Endometrial microvascular endothelial cells (primary cell): ENCODE data around the gene NCAPG2. TPM values are rescaled to one million over a fixed set of nuclear protein-coding genes. Genes with fewer than 3 reads are reported as not detected.
"Not testable (repeated sequence)": the region's sequence is repeated elsewhere in the genome, so short reads cannot be mapped to it uniquely, and the experiment has no call there.

Experiments
- in situ Hi-C: cut with HindIII; loops from 2 replicates; pipeline ENCODE4 v1.10.0; 2017; ENCODE audit warnings: low sequenced_read_pairs, low pct_unique_long_range_greater_than_20kb; ENCODE audit errors: inconsistent ontology term
- total RNA-seq: library from RNA; depleted of rRNA; stranded (reverse); fragments of >200 nt; gene quantifications from one replicate; pipeline ENCODE4 v1.2.3, GENCODE V29; 2015; ENCODE audit errors: inconsistent ontology term

Gene NCAPG2
- total RNA-seq, 1 donor from 2014 or later = 42.8 TPM

GRCh38 chr7:158650821-158651225 lies 53.8 kb downstream of the NCAPG2 start:
- in situ Hi-C loops = no loop called here

- in situ Hi-C loops = no loop called here
These were observed 55.3 kb downstream of the NCAPG2 start for GRCh38 chr7:158649279-158649678.

GRCh38 chr7:158648787-158649186 lies 55.8 kb downstream of the NCAPG2 start:
- in situ Hi-C loops = no loop called here

- in situ Hi-C loops = no loop called here
These were observed 56.4 kb downstream of the NCAPG2 start for GRCh38 chr7:158648168-158648567.

- in situ Hi-C loops = no loop called here
These were observed 57.2 kb downstream of the NCAPG2 start for GRCh38 chr7:158647475-158647792.

GRCh38 chr7:158646766-158647474 lies 57.7 kb downstream of the NCAPG2 start:
- in situ Hi-C loops = no loop called here

- in situ Hi-C loops = no loop called here
These were observed 58.8 kb downstream of the NCAPG2 start for GRCh38 chr7:158645842-158646241.

- in situ Hi-C loops = no loop called here
These were observed 62.5 kb downstream of the NCAPG2 start for GRCh38 chr7:158642149-158642548.

- in situ Hi-C loops = no loop called here
These were observed 66.6 kb downstream of the NCAPG2 start for GRCh38 chr7:158638001-158638400.

- in situ Hi-C loops = no loop called here
These were observed 71.3 kb downstream of the NCAPG2 start for GRCh38 chr7:158633055-158633956.

GRCh38 chr7:158631574-158632195 lies 72.9 kb downstream of the NCAPG2 start:
- in situ Hi-C loops = no loop called here

- in situ Hi-C loops = not testable (repeated sequence)
These were observed 78.3 kb downstream of the NCAPG2 start for GRCh38 chr7:158626289-158626688.

GRCh38 chr7:158623241-158623640 lies 81.4 kb downstream of the NCAPG2 start:
- in situ Hi-C loops = no loop called here

- in situ Hi-C loops = no loop called here
These were observed 83.7 kb downstream of the NCAPG2 start for GRCh38 chr7:158620839-158621441.

- in situ Hi-C loops = no loop called here
These were observed 84.2 kb downstream of the NCAPG2 start for GRCh38 chr7:158620418-158620817.

GRCh38 chr7:158618745-158619140 lies 85.9 kb downstream of the NCAPG2 start:
- in situ Hi-C loops = no loop called here

GRCh38 chr7:158617737-158618128 lies 86.9 kb downstream of the NCAPG2 start:
- in situ Hi-C loops = no loop called here

- in situ Hi-C loops = no loop called here
These were observed 88.6 kb downstream of the NCAPG2 start for GRCh38 chr7:158616050-158616449.

- in situ Hi-C loops = no loop called here
These were observed 89.9 kb downstream of the NCAPG2 start for GRCh38 chr7:158614700-158615099.
